IgD-negative memory B cell (primary cell): ENCODE data around the gene CLDN6. TPM values are rescaled to one million over a fixed set of nuclear protein-coding genes. Genes with fewer than 3 reads are reported as not detected.
A peak's percentile ranks its signal among the peaks of the same experiment; 100 is the strongest.

Experiments used
- H3K27ac Mint-ChIP-seq, 3 donors: one replicate each; pipeline ENCODE4 v1.8.0; 2020 to 2022; ENCODE audit warnings: mild to moderate bottlenecking in 3 of 3, mixed read lengths in 3 of 3, moderate library complexity in 1 of 3
- H3K27me3 Mint-ChIP-seq: one replicate; pipeline ENCODE4 v1.8.0; 2021; ENCODE audit warnings: mixed read lengths
- H3K36me3 Mint-ChIP-seq: one replicate; pipeline ENCODE4 v1.8.0; 2020; ENCODE audit warnings: mild to moderate bottlenecking, mixed read lengths
- H3K4me1 Mint-ChIP-seq, 3 donors: one replicate each; pipeline ENCODE4 v1.8.0; 2020 to 2022; ENCODE audit warnings: mixed read lengths in 3 of 3, mild to moderate bottlenecking in 1 of 3
- H3K4me3 Mint-ChIP-seq, 4 donors: one replicate each; pipeline ENCODE4 v1.8.0; 2020 to 2022; ENCODE audit warnings: mild to moderate bottlenecking in 4 of 4, mixed read lengths in 4 of 4, moderate library complexity in 3 of 4
- H3K9me3 Mint-ChIP-seq, 3 donors: one replicate each; pipeline ENCODE4 v1.8.0; 2020 to 2021; ENCODE audit warnings: mixed read lengths in 3 of 3, mild to moderate bottlenecking in 1 of 3
- polyA plus RNA-seq: library from polyadenylated mRNA; unstranded; fragments of 300-500 nt; fragmentation: Illumina TruSeq; gene quantifications from one replicate; pipeline ENCODE4 v1.2.3, GENCODE V29; 2021

The CLDN6 gene
- polyA plus RNA-seq, 1 donor from 2014 or later, result not detected

- no peaks in the 10 kb centered on the region for H3K36me3 Mint-ChIP-seq
- peak overlapping the region in 2 of 4 donors; percentile 17 to 29 for H3K4me3 Mint-ChIP-seq
These were observed 24.4 kb upstream of the CLDN6 start for GRCh38 chr16:3042376-3042775.

GRCh38 chr16:3038896-3039295, 20.9 kb upstream of the CLDN6 start:
- Mint-ChIP-seq H3K27me3 (peaks cover 44% of the 10 kb centered on the region), H3K4me3 (no peak overlapping the region), H3K4me1 (peaks cover 0 to 12% (median 3%) of the 10 kb centered on the region in 3 donors), H3K9me3 (no peaks in the 10 kb centered on the region), H3K27ac (no peak overlapping the region), H3K36me3 (no peaks in the 10 kb centered on the region)

More at GRCh38 chr16:3042376-3042775, 24.4 kb upstream of the CLDN6 start:
- Mint-ChIP-seq H3K27me3 (peaks cover 41% of the 10 kb centered on the region), H3K9me3 (no peaks in the 10 kb centered on the region), H3K27ac (no peak overlapping the region), H3K4me1 (peaks cover 3 to 10% (median 5%) of the 10 kb centered on the region in 3 donors)

GRCh38 chr16:3038256-3038655, 20.3 kb upstream of the CLDN6 start:
- peaks cover 0 to 11% (median 3%) of the 10 kb centered on the region in 3 donors for H3K4me1 Mint-ChIP-seq

GRCh38 chr16:3036726-3037315, 18.8 kb upstream of the CLDN6 start, which contains the start of gene BICDL2:
Gene BICDL2, minus strand, starts transcription at chr16:3036944. Its CDS starts 1,448 bp downstream, at chr16:3035496.
- no peaks in the 10 kb centered on the region for H3K9me3 Mint-ChIP-seq
- no peak within 1 kb of the TSS for H3K27ac Mint-ChIP-seq
- peaks cover 3% of the 10 kb centered on the region for H3K36me3 Mint-ChIP-seq
- peaks cover 54% of the 10 kb centered on the region for H3K27me3 Mint-ChIP-seq
- H3K4me3 Mint-ChIP-seq, result peak within 1 kb of the TSS in 3 of 4 donors; percentile 25 to 89 (median 86)
- H3K4me1 Mint-ChIP-seq, result peaks cover 0 to 11% (median 3%) of the 10 kb centered on the region in 3 donors

More at GRCh38 chr16:3038256-3038655, 20.3 kb upstream of the CLDN6 start:
- no peaks in the 10 kb centered on the region for H3K36me3 Mint-ChIP-seq
- peak overlapping the region in 1 of 4 donors; percentile 12 for H3K4me3 Mint-ChIP-seq
- no peak overlapping the region for H3K27ac Mint-ChIP-seq
- no peaks in the 10 kb centered on the region for H3K9me3 Mint-ChIP-seq
- H3K27me3 Mint-ChIP-seq, result peaks cover 46% of the 10 kb centered on the region

GRCh38 chr16:3035972-3036725, 18.2 kb upstream of the CLDN6 start:
- H3K4me3 Mint-ChIP-seq, result peak overlapping the region in 2 of 4 donors; percentile 25 to 55
- no peak overlapping the region for H3K27ac Mint-ChIP-seq
- H3K9me3 Mint-ChIP-seq, result no peaks in the 10 kb centered on the region
- H3K36me3 Mint-ChIP-seq, result peaks cover 3% of the 10 kb centered on the region
- peaks cover 53% of the 10 kb centered on the region for H3K27me3 Mint-ChIP-seq
- H3K4me1 Mint-ChIP-seq, result peaks cover 0 to 11% (median 5%) of the 10 kb centered on the region in 3 donors

- H3K27ac Mint-ChIP-seq, result peak overlapping the region in 1 of 3 donors; percentile 31
- peaks cover 3% of the 10 kb centered on the region for H3K36me3 Mint-ChIP-seq
- peak overlapping the region in 1 of 4 donors; percentile 55 for H3K4me3 Mint-ChIP-seq
- peaks cover 55% of the 10 kb centered on the region for H3K27me3 Mint-ChIP-seq
- H3K9me3 Mint-ChIP-seq, result no peaks in the 10 kb centered on the region
- H3K4me1 Mint-ChIP-seq, result peaks cover 0 to 11% (median 5%) of the 10 kb centered on the region in 3 donors
These were observed 17.4 kb upstream of the CLDN6 start for GRCh38 chr16:3035289-3035971.

GRCh38 chr16:3032624-3033023, 14.6 kb upstream of the CLDN6 start:
- Mint-ChIP-seq H3K9me3 (no peaks in the 10 kb centered on the region), H3K4me3 (peak overlapping the region in 1 of 4 donors; percentile 15), H3K36me3 (peaks cover 3% of the 10 kb centered on the region), H3K27ac (no peak overlapping the region), H3K4me1 (peaks cover 0 to 15% (median 14%) of the 10 kb centered on the region in 3 donors), H3K27me3 (peaks cover 56% of the 10 kb centered on the region)

GRCh38 chr16:3030222-3031212, 12.5 kb upstream of the CLDN6 start:
- peak overlapping the region in 1 of 3 donors; percentile 40 for H3K27ac Mint-ChIP-seq
- peaks cover 7% of the 10 kb centered on the region for H3K36me3 Mint-ChIP-seq
- H3K4me1 Mint-ChIP-seq, result peaks cover 0 to 12% (median 11%) of the 10 kb centered on the region in 3 donors
- peak overlapping the region in 2 of 4 donors; percentile 48 to 61 for H3K4me3 Mint-ChIP-seq
- H3K9me3 Mint-ChIP-seq, result no peaks in the 10 kb centered on the region
- peaks cover 48% of the 10 kb centered on the region for H3K27me3 Mint-ChIP-seq

GRCh38 chr16:3029491-3030221, 11.7 kb upstream of the CLDN6 start:
- H3K27ac Mint-ChIP-seq, result peak overlapping the region in 1 of 3 donors; percentile 40
- H3K36me3 Mint-ChIP-seq, result peaks cover 7% of the 10 kb centered on the region
- H3K9me3 Mint-ChIP-seq, result no peaks in the 10 kb centered on the region
- H3K4me1 Mint-ChIP-seq, result peaks cover 0 to 11% (median 10%) of the 10 kb centered on the region in 3 donors
- peak overlapping the region; percentile 48 to 84 (median 70) for H3K4me3 Mint-ChIP-seq
- H3K27me3 Mint-ChIP-seq, result peaks cover 41% of the 10 kb centered on the region

GRCh38 chr16:3028716-3029319, 10.8 kb upstream of the CLDN6 start:
- no peaks in the 10 kb centered on the region for H3K9me3 Mint-ChIP-seq
- peaks cover 9% of the 10 kb centered on the region for H3K36me3 Mint-ChIP-seq
- peaks cover 6 to 14% (median 12%) of the 10 kb centered on the region in 3 donors for H3K4me1 Mint-ChIP-seq
- peaks cover 34% of the 10 kb centered on the region for H3K27me3 Mint-ChIP-seq
- H3K4me3 Mint-ChIP-seq, result peak overlapping the region in 2 of 4 donors; percentile 83 to 84
- no peak overlapping the region for H3K27ac Mint-ChIP-seq

- Mint-ChIP-seq H3K36me3 (peaks cover 9% of the 10 kb centered on the region), H3K27ac (peak overlapping the region in 1 of 3 donors; percentile 16), H3K9me3 (no peaks in the 10 kb centered on the region), H3K27me3 (peaks cover 27% of the 10 kb centered on the region), H3K4me1 (peaks cover 11 to 16% (median 13%) of the 10 kb centered on the region in 3 donors), H3K4me3 (peak overlapping the region in 3 of 4 donors; percentile 43 to 86 (median 76))
These were observed 10.2 kb upstream of the CLDN6 start for GRCh38 chr16:3027983-3028715.

GRCh38 chr16:3027489-3027795, 9.5 kb upstream of the CLDN6 start:
- Mint-ChIP-seq H3K9me3 (no peaks in the 10 kb centered on the region), H3K4me1 (peaks cover 16 to 23% (median 19%) of the 10 kb centered on the region in 3 donors), H3K27me3 (peaks cover 20% of the 10 kb centered on the region), H3K4me3 (no peak overlapping the region), H3K36me3 (peaks cover 9% of the 10 kb centered on the region), H3K27ac (no peak overlapping the region)
